ENCODE measurements around the gene STK33.

STK33 gene

GRCh38 chr11:8601376-8602133 is 7.5 kb upstream of the STK33 start:
- DNase-seq: no peak

- DNase-seq: no peak
Observed at GRCh38 chr11:8598506-8598905, 4.5 kb upstream of the STK33 start.

GRCh38 chr11:8597182-8597581 is 3.2 kb upstream of the STK33 start:
- no peak for DNase-seq

- no peak for DNase-seq
Observed at GRCh38 chr11:8596504-8597046, 2.5 kb upstream of the STK33 start.

GRCh38 chr11:8593455-8593854 is 573 bp downstream of the STK33 start:
- DNase-seq: no peak

GRCh38 chr11:8587915-8588314 is 6.1 kb downstream of the STK33 start:
- no peak for DNase-seq

- DNase-seq: no peak
Observed at GRCh38 chr11:8586805-8587204, 7.2 kb downstream of the STK33 start.

- DNase-seq: no peak
Observed at GRCh38 chr11:8586184-8586583, 7.8 kb downstream of the STK33 start.

- peak; percentile 56 for DNase-seq
Observed at GRCh38 chr11:8584511-8584910, 9.5 kb downstream of the STK33 start.

GRCh38 chr11:8584082-8584481 is 9.9 kb downstream of the STK33 start:
- DNase-seq: no peak

GRCh38 chr11:8581300-8581699 is 12.7 kb downstream of the STK33 start:
- no peak for DNase-seq

- DNase-seq: no peak
Observed at GRCh38 chr11:8577791-8578581, 16.0 kb downstream of the STK33 start.

- DNase-seq: no peak
Observed at GRCh38 chr11:8574798-8575197, 19.2 kb downstream of the STK33 start.

GRCh38 chr11:8573777-8574176 is 20.3 kb downstream of the STK33 start:
- DNase-seq: no peak

- DNase-seq: no peak
Observed at GRCh38 chr11:8567602-8568198, 26.3 kb downstream of the STK33 start.

GRCh38 chr11:8566613-8567210 is 27.3 kb downstream of the STK33 start:
- DNase-seq: peak; percentile 33

- DNase-seq: no peak
Observed at GRCh38 chr11:8564526-8564925, 29.5 kb downstream of the STK33 start.

GRCh38 chr11:8561461-8561860 is 32.6 kb downstream of the STK33 start:
- DNase-seq: no peak

GRCh38 chr11:8558436-8558835 is 35.6 kb downstream of the STK33 start:
- no peak for DNase-seq

- no peak for DNase-seq
Observed at GRCh38 chr11:8545698-8546366, 48.2 kb downstream of the STK33 start.

- DNase-seq: no peak
Observed at GRCh38 chr11:8544807-8545206, 49.2 kb downstream of the STK33 start.

- no peak for DNase-seq
Observed at GRCh38 chr11:8543278-8543677, 50.8 kb downstream of the STK33 start.

GRCh38 chr11:8541448-8541847 is 52.6 kb downstream of the STK33 start:
- DNase-seq: no peak
